NAMALWA (cell line): Measurements from ENCODE around the gene ATP10B.
"Not testable (repeated sequence)": the region's sequence is repeated elsewhere in the genome, so short reads cannot be mapped to it uniquely, and the experiment has no call there.

Experiments
- DNase-seq: peaks from one replicate; pipeline ENCODE4 v3.0.0-alpha.2; 2015; ENCODE audit warnings: low spot score

The ATP10B gene

DNA sequence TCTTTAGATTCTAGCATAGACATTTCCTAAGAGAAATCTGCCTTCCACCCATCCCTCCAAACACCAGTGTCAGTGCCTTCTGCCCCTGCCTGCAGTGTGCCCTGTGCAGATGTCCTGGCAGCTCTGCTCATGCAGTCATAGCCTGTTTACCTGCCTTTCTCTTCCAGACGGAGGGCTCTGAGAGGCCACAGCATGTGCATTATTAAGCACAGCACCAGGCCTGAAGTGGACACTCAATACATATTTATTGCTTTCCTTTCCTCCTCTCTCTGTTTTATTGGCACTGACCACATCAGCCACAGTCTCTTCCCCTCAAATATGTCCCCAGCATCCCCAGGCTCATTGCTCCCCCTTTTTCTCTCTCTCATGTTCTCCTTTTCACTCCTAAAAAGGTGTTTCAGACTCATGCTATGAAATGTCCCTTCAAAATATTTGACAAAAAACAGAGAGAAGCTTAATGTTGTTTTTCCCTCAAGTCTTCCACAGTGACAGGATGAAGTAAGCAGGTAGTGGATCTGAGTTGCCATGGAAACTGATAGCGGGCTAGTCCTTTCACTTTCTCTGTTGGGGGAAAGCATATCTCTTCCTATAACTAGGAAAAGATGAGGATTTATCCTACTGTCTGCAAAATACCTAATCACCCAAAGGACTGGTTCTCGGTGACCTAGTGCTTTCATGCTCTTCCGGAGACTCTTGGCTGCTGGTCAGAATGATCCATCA is 100.9 kb downstream of the ATP10B start:
- DNase-seq: no peak

DNA sequence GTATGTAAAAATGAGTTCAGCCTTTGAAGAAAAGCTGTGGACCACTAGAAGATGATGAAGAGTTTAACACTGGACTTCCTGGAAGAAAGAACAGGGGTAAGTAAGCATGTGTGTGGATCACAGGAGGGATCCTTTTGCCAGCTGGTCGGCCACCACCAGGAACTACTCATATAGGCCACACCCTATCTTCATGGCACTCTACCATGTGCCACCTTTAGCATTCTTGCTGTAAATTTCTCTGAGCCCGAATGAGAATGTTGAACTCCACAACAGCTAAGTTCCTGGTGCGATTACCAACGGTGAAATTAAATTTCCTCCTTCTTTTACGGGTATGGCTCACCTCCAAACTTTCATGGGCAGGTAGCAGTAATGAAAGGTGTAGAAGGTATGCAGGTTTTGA is 102.3 kb downstream of the ATP10B start:
- no peak for DNase-seq

- DNase-seq: no peak
These were observed 103.0 kb downstream of the ATP10B start for GRCh38 chr5:160749026-160749425.

- DNase-seq: no peak
These were observed 104.0 kb downstream of the ATP10B start for GRCh38 chr5:160747987-160748386.

DNA sequence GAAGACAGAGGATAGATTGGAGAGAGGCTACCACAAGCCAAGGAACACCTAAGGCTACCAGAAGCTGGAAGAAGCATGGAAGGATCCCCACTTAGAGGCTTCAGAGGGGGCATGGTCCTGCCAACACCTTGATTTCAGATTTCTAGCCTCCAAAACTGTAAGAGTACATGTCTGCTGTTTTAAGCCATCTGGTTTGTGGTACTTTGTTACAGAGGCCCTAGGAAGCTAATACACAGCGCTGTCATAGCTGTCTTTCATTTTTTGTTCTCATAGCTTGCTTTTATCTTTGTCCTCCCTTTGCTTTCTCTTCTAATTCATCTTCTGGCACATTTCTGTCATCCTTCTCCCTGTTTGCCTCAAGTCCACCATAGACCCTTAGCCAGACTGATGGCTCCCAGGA is 104.5 kb downstream of the ATP10B start:
- DNase-seq: no peak

GRCh38 chr5:160744268-160745101 is 107.5 kb downstream of the ATP10B start:
- DNase-seq: no peak

DNA sequence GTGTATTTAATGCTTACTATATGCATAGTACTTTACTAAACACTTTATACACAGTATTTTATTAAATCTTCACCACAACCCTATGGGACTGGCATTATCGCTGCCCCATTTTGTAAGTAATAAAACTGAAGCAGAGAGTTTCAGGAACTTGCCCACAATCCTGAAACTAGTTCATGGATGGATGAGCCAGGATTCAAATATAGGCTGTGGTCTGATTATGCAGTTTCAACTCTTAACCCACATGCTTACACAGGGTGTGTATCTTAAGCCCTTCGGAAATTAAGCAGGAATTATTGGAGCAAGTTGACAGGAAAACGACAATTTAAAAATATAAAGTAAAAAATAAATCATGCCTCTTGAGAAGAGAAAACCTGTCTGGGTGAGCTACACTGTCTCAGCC is 109.0 kb downstream of the ATP10B start:
- DNase-seq: no peak

DNA sequence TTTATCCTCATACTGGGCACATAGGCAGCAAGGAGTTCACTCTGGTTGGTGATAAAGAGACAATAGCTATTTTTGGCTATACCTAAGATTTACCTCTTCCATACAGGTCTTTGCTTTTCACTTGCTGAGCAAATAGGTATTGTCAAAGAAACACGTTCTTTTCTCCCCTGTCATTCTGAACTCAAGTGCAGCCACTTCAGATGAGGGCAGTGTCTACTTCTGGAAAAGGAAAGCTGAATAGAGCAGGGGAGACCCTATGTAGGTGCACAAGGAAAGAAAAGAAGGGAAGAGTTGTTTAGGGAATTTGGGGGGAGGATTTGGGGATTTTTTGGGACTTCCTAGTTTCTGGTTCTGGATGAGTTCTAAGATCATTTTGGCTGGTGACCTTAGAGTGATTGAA is 109.6 kb downstream of the ATP10B start:
- no peak for DNase-seq

- DNase-seq: no peak
These were observed 124.6 kb downstream of the ATP10B start for GRCh38 chr5:160727296-160727997.

DNA sequence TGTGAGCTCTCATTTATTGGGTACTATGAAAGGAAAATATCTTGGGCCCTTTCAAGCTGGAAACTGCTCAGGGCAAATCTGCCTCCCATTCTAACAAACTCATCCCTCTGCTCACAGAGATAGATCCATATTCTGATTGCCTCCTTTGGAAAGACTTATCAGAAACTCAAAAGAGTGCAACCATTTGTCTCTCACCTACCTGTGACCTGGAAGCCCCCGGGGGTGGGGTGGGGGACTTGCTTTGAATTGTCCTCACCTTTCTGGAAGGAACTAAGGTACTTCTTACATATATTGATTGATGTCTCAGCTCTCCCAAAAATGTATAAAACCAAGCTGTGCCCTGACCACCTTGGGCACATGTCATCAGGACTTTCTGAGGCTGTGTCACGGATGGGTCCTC is 125.3 kb downstream of the ATP10B start:
- DNase-seq: no peak

DNA sequence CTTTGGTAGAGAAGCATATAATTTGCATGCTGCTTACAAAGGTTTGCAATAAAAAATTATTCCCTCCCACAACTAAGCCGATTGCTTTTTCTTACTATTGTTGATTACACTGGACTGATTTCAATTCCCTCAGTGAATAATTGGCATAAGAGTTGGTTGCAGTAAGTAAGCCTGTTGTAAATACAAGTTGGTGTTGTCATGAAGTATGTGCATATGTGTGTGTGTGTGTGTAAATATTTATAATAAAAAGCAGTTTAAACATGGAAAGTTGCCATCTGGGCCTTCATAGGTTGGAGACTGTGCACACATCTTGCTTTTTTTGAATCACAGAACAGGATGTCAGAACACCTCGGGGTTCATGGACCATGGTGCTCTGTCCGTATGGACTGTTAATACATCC is 131.2 kb downstream of the ATP10B start:
- DNase-seq: no peak

DNA sequence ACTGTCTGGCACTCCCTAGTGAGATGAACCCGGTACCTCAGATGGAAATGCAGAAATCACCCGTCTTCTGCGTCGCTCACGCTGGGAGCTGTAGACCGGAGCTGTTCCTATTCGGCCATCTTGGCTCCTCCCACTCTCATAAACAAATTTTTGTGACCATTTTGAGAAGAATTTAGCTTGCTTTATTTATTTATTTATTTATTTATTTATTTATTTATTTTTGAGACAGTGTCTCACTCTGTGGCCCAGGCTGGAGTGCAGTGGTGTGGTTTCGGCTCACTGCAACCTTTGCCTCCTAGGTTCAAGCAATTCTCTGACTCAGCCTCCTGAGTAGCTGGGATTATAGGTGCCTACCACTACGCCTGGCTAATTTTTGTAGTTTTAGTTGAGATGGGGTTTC is 136.5 kb downstream of the ATP10B start:
- not testable (repeated sequence) for DNase-seq

DNA sequence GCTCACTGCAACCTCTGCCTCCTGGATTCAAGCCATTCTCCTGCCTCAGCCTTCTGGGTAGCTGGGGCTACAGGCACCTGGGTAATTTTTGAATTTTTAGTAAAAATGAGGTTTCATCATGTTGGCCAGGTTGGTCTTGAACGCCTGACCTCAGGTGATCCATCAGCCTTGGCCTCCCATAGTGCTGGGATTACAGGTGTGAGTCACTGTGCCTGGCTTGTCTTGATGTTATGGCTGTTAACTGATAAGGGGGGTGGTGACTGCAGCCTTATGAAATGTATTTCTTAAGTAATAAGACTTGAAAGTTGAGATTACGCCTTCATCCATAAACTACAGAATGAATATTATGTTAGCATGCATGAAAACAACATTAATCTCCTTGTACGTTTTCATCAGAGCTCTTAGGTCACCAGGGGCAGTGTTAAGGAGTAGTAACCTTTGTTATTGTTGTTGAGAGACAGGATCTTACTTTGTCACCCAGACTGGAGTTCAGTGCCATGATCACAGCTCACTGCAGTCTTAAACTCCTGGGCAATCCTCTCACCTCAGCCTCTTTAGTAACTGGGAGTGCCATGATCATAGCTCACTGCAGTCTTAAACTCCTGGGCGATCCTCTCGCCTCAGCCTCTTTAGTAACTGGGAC is 148.3 kb downstream of the ATP10B start:
- DNase-seq: no peak

- peak; percentile 14 for DNase-seq
These were observed 149.1 kb downstream of the ATP10B start for GRCh38 chr5:160702934-160703333.

GRCh38 chr5:160702311-160702803 is 149.7 kb downstream of the ATP10B start:
- DNase-seq: no peak

GRCh38 chr5:160701403-160701802 is 150.6 kb downstream of the ATP10B start:
- no peak for DNase-seq

DNA sequence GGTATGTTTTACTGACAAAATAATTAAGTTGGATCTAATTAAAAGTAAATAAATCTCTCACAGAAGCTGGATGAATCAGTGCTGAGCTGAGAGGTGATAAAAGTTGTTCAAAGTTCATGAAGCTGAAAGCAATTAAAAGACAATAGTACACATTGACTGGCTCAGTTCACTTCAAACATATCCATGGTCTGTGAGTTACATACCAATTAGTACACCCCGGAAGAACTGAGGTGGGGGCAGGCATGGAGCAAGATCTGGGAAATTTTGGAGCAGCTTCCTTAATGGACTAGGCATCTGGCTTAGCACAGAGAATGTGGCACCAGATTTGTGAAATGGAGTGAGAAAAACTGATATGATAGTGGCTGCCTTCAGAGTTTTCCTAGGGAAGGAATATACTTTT is 152.7 kb downstream of the ATP10B start:
- no peak for DNase-seq

GRCh38 chr5:160697281-160697680 is 154.7 kb downstream of the ATP10B start:
- DNase-seq: no peak

GRCh38 chr5:160694896-160695295 is 157.1 kb downstream of the ATP10B start:
- DNase-seq: no peak

GRCh38 chr5:160693831-160694465 is 158.1 kb downstream of the ATP10B start:
- DNase-seq: no peak

DNA sequence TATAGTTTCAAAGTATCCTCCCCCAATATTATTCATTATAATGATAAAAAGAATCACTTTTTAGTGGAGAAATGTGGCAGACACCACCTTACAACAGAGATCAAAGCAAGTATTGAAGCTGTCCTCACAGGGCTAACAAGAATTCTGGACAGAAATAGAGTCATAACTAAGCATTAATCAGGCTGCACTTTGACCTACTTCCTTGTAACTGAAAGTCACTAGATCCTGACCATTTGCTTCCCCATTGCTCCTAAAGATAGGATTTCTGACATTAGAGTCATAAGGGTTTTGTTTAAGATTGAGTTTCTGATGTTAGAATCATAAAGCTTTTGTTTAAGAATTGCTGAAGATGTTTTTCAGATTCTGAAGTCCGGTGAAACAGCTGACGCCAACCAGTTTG is 159.7 kb downstream of the ATP10B start:
- no peak for DNase-seq

GRCh38 chr5:160685695-160686094 is 166.3 kb downstream of the ATP10B start:
- peak; percentile 81 for DNase-seq
